CD8-positive, alpha-beta memory T cell (primary cell): ENCODE data around the gene GMDS. TPM values are rescaled to one million over a fixed set of nuclear protein-coding genes. Genes with fewer than 3 reads are reported as not detected.

ENCODE experiments used
- CTCF ChIA-PET: fragments of 350-600 bp; sonication (Branson Sonifier 250); formaldehyde crosslinking; loops from one replicate; lab custom pipeline; 2021; ENCODE audit warnings: antibody characterized with exemption; lab: Charles Lee
- POLR2A ChIA-PET: fragments of 350-600 bp; sonication (Branson Sonifier 250); formaldehyde crosslinking; loops from one replicate; lab custom pipeline; 2021; ENCODE audit warnings: antibody characterized with exemption; lab: Charles Lee
- DNase-seq, 5 donors: peaks; one replicate each; pipeline versions ENCODE4 v3.0.0 to v3.0.0-alpha.2; 2020 to 2022; ENCODE audit warnings: mixed read lengths in 1 of 5
- H3K27ac ChIP-seq: one replicate; pipeline ENCODE4 v1.7.0; 2013; ENCODE audit warnings: low read depth, mild to moderate bottlenecking, low read length, moderate library complexity
- H3K27me3 ChIP-seq: 2 replicates; pipeline ENCODE4 v1.7.0; 2013; ENCODE audit warnings: low read length, mild to moderate bottlenecking; ENCODE audit not compliant: insufficient read depth, poor library complexity, severe bottlenecking
- H3K36me3 ChIP-seq: 2 replicates; pipeline ENCODE4 v1.7.0; 2013; ENCODE audit warnings: mild to moderate bottlenecking, low read length, moderate library complexity; ENCODE audit not compliant: insufficient read depth
- H3K4me1 ChIP-seq: 2 replicates; pipeline ENCODE4 v1.7.0; 2013; ENCODE audit warnings: mild to moderate bottlenecking, low read length, moderate library complexity; ENCODE audit not compliant: insufficient read depth
- H3K4me3 ChIP-seq: 2 replicates; pipeline ENCODE4 v1.7.0; 2013; ENCODE audit warnings: mild to moderate bottlenecking, low read length
- H3K9me3 ChIP-seq: 2 replicates; pipeline ENCODE4 v1.7.0; 2013; ENCODE audit warnings: mild to moderate bottlenecking, low read length
- H3K27ac Mint-ChIP-seq, 8 donors: one replicate each; pipeline ENCODE4 v1.8.0; 2020 to 2021; ENCODE audit warnings: mixed read lengths in 8 of 8, mild to moderate bottlenecking in 6 of 8, inconsistent platforms in 3 of 8, moderate library complexity in 3 of 8
- H3K27me3 Mint-ChIP-seq, 2 donors: one replicate each; pipeline ENCODE4 v1.8.0; 2020 to 2021; ENCODE audit warnings: mixed read lengths in 2 of 2, mild to moderate bottlenecking in 1 of 2, moderate library complexity in 1 of 2
- H3K36me3 Mint-ChIP-seq, 3 donors: one replicate each; pipeline ENCODE4 v1.8.0; 2020 to 2021; ENCODE audit warnings: mixed read lengths in 3 of 3, inconsistent platforms in 1 of 3, mild to moderate bottlenecking in 1 of 3
- H3K4me1 Mint-ChIP-seq, 3 donors: one replicate each; pipeline ENCODE4 v1.8.0; 2020 to 2021; ENCODE audit warnings: mixed read lengths in 3 of 3, inconsistent platforms in 1 of 3, mild to moderate bottlenecking in 1 of 3
- H3K4me3 Mint-ChIP-seq, 7 donors: one replicate each; pipeline ENCODE4 v1.8.0; 2020 to 2021; ENCODE audit warnings: mixed read lengths in 7 of 7, mild to moderate bottlenecking in 6 of 7, moderate library complexity in 4 of 7, inconsistent platforms in 2 of 7
- H3K9me3 Mint-ChIP-seq, 5 donors: one replicate each; pipeline ENCODE4 v1.8.0; 2020 to 2022; ENCODE audit warnings: mixed read lengths in 5 of 5, mild to moderate bottlenecking in 3 of 5, moderate library complexity in 2 of 5, inconsistent platforms in 1 of 5
- polyA plus RNA-seq: library from polyadenylated mRNA; unstranded; fragments of 300-500 nt; fragmentation: Illumina TruSeq; gene quantifications from one replicate; pipeline ENCODE4 v1.2.3, GENCODE V29; 2021
- total RNA-seq, 2 experiments: library from RNA; stranded (reverse); gene quantifications; one replicate each; pipeline ENCODE4 v1.2.3, GENCODE V29; 2021

GMDS gene
- total and polyA plus RNA-seq, 3 experiments from 2014 or later, result 16.4 to 33.4 (median 28.6) TPM

DNA sequence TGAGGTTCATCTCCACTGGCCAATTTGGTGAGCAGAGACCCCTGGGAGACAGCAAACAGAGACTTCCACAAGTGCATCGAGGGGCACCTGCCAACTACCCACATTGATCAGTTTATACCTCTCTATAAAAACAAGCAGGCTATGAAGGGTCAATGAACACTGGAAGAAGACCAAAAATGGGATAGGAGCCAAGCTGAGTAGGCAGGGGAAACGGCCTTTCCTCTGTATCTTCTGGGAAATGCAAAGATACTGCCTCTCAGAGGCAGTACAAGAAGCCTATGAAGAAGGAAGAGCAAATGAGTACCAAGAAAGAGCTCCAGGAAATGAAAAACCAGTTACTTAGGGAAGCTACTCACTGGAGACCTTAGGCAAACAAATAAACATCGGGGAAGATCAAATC lies 247.7 kb downstream of the GMDS start:
- H3K4me1 ChIP-seq, result no peaks in the 10 kb centered on the region
- POLR2A ChIA-PET, result no interaction called here
- no peak overlapping the region for H3K27ac Mint-ChIP-seq
- H3K36me3 Mint-ChIP-seq, result peaks cover 0 to 43% (median 3%) of the 10 kb centered on the region in 3 donors
- no peak overlapping the region for H3K4me3 Mint-ChIP-seq
- H3K4me1 Mint-ChIP-seq, result peaks cover 0 to 2% (median 0%) of the 10 kb centered on the region in 3 donors
- H3K4me3 ChIP-seq, result no peak overlapping the region
- CTCF ChIA-PET, result no interaction called here
- no peak for DNase-seq
- H3K27me3 ChIP-seq, result no peaks in the 10 kb centered on the region
- peaks cover 0 to 1% of the 10 kb centered on the region in 2 donors for H3K27me3 Mint-ChIP-seq
- H3K36me3 ChIP-seq, result no peaks in the 10 kb centered on the region
- H3K9me3 ChIP-seq, result no peaks in the 10 kb centered on the region
- no peak overlapping the region for H3K27ac ChIP-seq
- peaks cover 0 to 7% (median 0%) of the 10 kb centered on the region in 5 donors for H3K9me3 Mint-ChIP-seq

DNA sequence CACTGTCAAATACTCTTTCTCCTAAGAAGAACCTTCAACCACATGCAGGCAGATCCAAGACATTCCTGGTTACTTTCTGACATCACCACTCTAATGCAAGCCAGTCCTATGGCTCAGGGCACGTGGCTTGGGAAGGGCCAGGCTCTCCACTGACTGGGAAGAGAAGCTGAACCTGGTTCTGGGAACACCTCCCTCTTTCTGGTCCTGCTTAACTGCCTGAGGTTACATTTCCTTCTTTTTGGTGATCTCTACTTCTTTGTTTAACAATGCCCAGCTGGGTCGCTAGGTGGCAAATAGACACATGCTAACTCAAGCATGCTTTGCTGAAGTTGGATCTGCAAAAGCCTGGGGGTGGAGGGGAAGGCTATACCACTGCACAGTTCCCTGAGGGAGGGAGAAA lies 249.8 kb downstream of the GMDS start:
- no peak overlapping the region for H3K4me3 ChIP-seq
- ChIA-PET POLR2A (no interaction called here), CTCF (no interaction called here)
- DNase-seq, result no peak
- Mint-ChIP-seq H3K9me3 (peaks cover 0 to 3% (median 0%) of the 10 kb centered on the region in 5 donors), H3K4me3 (no peak overlapping the region), H3K27me3 (peaks cover 0 to 1% of the 10 kb centered on the region in 2 donors), H3K36me3 (peaks cover 3 to 46% (median 7%) of the 10 kb centered on the region in 3 donors), H3K4me1 (peaks cover 0 to 2% (median 0%) of the 10 kb centered on the region in 3 donors), H3K27ac (no peak overlapping the region)
- H3K9me3 ChIP-seq, result no peaks in the 10 kb centered on the region
- H3K36me3 ChIP-seq, result no peaks in the 10 kb centered on the region
- H3K4me1 ChIP-seq, result no peaks in the 10 kb centered on the region
- H3K27me3 ChIP-seq, result no peaks in the 10 kb centered on the region
- no peak overlapping the region for H3K27ac ChIP-seq

DNA sequence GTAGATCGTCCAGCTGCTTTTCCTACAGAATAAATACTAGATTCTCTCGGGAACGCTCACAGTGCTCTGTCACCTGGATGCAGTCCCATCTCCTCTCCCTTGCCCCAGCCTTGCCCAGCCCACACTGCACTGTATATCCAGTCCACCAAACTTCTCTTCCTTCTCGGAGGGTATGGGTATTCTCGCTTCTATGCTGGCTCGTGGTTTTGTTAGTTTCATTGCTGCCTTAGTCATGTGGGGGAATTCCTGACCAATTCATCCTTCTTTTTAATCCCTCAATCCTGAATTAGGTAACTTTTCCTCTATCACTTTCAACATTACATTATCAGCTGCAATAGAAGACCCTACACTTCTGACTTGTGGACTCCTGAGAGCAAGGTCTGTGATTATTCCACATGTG lies 252.4 kb downstream of the GMDS start:
- H3K27ac Mint-ChIP-seq, result no peak overlapping the region
- peaks cover 0 to 2% (median 0%) of the 10 kb centered on the region in 3 donors for H3K4me1 Mint-ChIP-seq
- no peaks in the 10 kb centered on the region for H3K9me3 Mint-ChIP-seq
- no peak overlapping the region for H3K4me3 Mint-ChIP-seq
- ChIA-PET CTCF (no interaction called here), POLR2A (no interaction called here)
- no peak for DNase-seq
- no peaks in the 10 kb centered on the region for H3K27me3 ChIP-seq
- H3K27me3 Mint-ChIP-seq, result peaks cover 0 to 1% of the 10 kb centered on the region in 2 donors
- H3K4me3 ChIP-seq, result no peak overlapping the region
- no peak overlapping the region for H3K27ac ChIP-seq
- no peaks in the 10 kb centered on the region for H3K9me3 ChIP-seq
- no peaks in the 10 kb centered on the region for H3K36me3 ChIP-seq
- no peaks in the 10 kb centered on the region for H3K4me1 ChIP-seq
- peaks cover 3 to 53% (median 10%) of the 10 kb centered on the region in 3 donors for H3K36me3 Mint-ChIP-seq

DNA sequence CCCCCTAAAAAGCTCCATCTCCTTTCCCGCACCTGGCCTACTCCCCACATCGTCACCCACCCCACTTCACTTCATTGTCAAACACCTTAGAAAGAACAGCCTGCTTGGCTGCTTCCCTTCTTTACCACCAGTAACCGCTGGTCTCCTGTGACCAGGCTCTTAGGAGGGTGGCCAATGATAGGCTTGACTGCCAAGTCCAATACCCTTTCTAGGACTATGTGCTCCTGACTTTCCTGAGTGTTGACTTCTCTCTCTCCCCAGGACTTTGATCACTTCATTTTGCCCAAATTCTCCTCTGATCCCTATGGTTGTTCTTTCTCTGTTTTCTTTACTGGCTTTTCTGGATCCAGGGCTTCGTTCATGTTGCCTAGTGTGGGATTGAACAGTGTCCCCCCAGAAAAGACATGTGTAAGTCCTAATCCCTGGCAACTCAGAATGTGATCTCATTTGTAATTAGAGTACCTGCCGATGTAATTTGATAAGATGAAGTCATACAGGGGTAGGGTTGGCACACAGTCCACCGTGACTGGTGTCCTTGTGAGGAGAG lies 254.0 kb downstream of the GMDS start:
- Histone ChIP-seq H3K27ac (no peak overlapping the region), H3K4me3 (no peak overlapping the region), H3K27me3 (no peaks in the 10 kb centered on the region), H3K4me1 (no peaks in the 10 kb centered on the region), H3K36me3 (no peaks in the 10 kb centered on the region), H3K9me3 (no peaks in the 10 kb centered on the region)
- DNase-seq, result no peak
- H3K9me3 Mint-ChIP-seq, result peaks cover 0 to 3% (median 0%) of the 10 kb centered on the region in 5 donors
- H3K36me3 Mint-ChIP-seq, result peaks cover 3 to 47% (median 10%) of the 10 kb centered on the region in 3 donors
- no peak overlapping the region for H3K4me3 Mint-ChIP-seq
- H3K27ac Mint-ChIP-seq, result no peak overlapping the region
- ChIA-PET POLR2A (no interaction called here), CTCF (no interaction called here)
- peaks cover 0 to 2% (median 0%) of the 10 kb centered on the region in 3 donors for H3K4me1 Mint-ChIP-seq
- H3K27me3 Mint-ChIP-seq, result peaks cover 0 to 1% of the 10 kb centered on the region in 2 donors

DNA sequence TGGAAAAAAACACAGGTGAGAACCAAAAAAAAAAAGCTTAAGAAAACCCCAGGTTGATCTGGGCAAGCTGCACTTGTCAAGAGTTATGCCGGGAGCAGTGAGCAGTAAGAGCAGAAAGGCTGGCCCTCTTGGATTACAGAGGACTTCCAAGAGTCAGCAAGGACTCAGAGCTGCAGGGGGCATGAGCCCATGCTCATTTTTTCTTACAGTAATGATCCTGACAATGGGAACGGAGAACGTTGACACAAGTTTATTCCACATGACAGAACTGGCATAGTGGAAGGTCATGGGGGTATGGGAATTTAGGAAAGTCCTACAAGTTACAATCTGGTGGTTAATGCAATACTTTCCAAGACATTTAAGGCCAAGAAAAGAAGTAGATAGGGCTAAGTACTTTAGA lies 256.6 kb downstream of the GMDS start:
- Histone ChIP-seq H3K9me3 (no peaks in the 10 kb centered on the region), H3K36me3 (no peaks in the 10 kb centered on the region), H3K27ac (no peak overlapping the region), H3K4me3 (no peak overlapping the region), H3K27me3 (no peaks in the 10 kb centered on the region), H3K4me1 (no peaks in the 10 kb centered on the region)
- H3K36me3 Mint-ChIP-seq, result peaks cover 7 to 66% (median 10%) of the 10 kb centered on the region in 3 donors
- peaks cover 0 to 1% of the 10 kb centered on the region in 2 donors for H3K27me3 Mint-ChIP-seq
- H3K27ac Mint-ChIP-seq, result peak overlapping the region in 1 of 8 donors; percentile 1
- ChIA-PET POLR2A (no interaction called here), CTCF (interaction anchor here (0.5 kb wide), 1 partner anchor 8 kb away, joined by 3 read pairs; no protein-coding TSS in a partner anchor)
- H3K9me3 Mint-ChIP-seq, result peaks cover 7 to 18% (median 9%) of the 10 kb centered on the region in 5 donors
- DNase-seq, result no peak
- no peak overlapping the region for H3K4me3 Mint-ChIP-seq
- no peaks in the 10 kb centered on the region for H3K4me1 Mint-ChIP-seq

DNA sequence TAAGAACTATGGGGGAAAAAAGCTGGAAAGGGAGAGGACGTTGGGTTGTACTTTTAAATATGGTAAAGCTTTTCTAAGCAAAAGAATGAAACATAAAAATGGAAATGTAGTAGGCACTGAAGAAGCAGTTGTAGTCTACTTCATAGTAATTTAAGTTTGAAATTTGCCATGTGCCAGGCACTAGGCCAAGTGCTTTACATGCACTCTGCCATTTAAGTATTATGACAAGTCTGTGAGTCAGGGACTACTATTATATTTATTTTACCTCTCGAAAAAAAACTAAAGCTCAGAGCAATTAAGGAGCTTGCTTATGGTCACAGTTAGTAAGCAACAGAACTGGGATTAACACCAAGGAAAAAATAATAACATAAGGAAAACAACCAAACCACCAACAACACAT lies 257.8 kb downstream of the GMDS start:
- H3K9me3 ChIP-seq, result no peaks in the 10 kb centered on the region
- no peak overlapping the region for H3K4me3 ChIP-seq
- H3K27me3 ChIP-seq, result no peaks in the 10 kb centered on the region
- no peaks in the 10 kb centered on the region for H3K36me3 ChIP-seq
- Mint-ChIP-seq H3K27ac (peak overlapping the region in 1 of 8 donors; percentile 51), H3K36me3 (peaks cover 10 to 73% (median 11%) of the 10 kb centered on the region in 3 donors), H3K4me3 (no peak overlapping the region), H3K4me1 (no peaks in the 10 kb centered on the region), H3K9me3 (peaks cover 17 to 30% (median 19%) of the 10 kb centered on the region in 5 donors), H3K27me3 (no peaks in the 10 kb centered on the region)
- DNase-seq, result no peak
- no peak overlapping the region for H3K27ac ChIP-seq
- ChIA-PET CTCF (no interaction called here), POLR2A (no interaction called here)
- H3K4me1 ChIP-seq, result no peaks in the 10 kb centered on the region

DNA sequence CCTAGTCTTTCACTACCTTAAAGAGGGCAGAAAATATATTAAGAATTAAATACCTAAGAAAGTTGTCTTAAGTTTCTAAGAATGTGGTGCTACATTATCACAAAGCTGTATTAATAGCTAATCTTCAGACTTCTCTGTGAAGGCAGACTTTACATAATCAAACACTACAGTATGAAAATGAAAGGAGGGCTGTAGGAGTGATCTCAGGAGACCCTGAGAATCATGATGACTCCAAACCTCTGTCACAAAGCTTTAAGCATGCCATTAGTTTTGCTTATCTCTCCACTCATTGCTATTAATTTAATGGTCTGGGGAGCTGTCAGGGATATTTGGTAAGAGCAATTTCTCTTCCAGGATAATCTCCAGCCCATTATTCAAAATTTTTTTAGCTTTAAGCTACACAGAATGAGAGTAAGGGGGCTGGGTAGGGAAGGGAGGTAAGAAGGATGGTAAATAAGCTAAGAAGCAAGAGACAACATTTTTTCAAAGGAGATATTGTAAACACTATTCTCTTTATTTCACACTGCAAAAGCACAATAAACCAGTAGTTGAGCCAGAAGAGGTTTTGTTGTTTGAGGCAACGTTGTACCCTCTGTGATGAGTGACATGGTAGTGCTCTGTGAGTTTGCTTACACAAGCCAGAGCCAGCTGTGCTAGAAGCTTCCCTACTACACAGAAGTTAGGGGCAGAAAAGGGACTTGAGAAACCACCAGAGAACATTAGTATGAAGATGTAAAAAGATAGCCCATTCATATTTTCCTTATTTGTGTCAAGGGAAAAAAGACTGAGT lies 258.8 kb downstream of the GMDS start:
- Histone ChIP-seq H3K27ac (no peak overlapping the region), H3K4me1 (no peaks in the 10 kb centered on the region), H3K27me3 (no peaks in the 10 kb centered on the region), H3K9me3 (no peaks in the 10 kb centered on the region), H3K36me3 (no peaks in the 10 kb centered on the region), H3K4me3 (no peak overlapping the region)
- H3K9me3 Mint-ChIP-seq, result peaks cover 26 to 39% (median 28%) of the 10 kb centered on the region in 5 donors
- no peaks in the 10 kb centered on the region for H3K27me3 Mint-ChIP-seq
- H3K4me1 Mint-ChIP-seq, result no peaks in the 10 kb centered on the region
- CTCF ChIA-PET, result no interaction called here
- H3K4me3 Mint-ChIP-seq, result no peak overlapping the region
- no peak overlapping the region for H3K27ac Mint-ChIP-seq
- DNase-seq, result no peak
- H3K36me3 Mint-ChIP-seq, result peaks cover 7 to 74% (median 14%) of the 10 kb centered on the region in 3 donors
- POLR2A ChIA-PET, result no interaction called here

DNA sequence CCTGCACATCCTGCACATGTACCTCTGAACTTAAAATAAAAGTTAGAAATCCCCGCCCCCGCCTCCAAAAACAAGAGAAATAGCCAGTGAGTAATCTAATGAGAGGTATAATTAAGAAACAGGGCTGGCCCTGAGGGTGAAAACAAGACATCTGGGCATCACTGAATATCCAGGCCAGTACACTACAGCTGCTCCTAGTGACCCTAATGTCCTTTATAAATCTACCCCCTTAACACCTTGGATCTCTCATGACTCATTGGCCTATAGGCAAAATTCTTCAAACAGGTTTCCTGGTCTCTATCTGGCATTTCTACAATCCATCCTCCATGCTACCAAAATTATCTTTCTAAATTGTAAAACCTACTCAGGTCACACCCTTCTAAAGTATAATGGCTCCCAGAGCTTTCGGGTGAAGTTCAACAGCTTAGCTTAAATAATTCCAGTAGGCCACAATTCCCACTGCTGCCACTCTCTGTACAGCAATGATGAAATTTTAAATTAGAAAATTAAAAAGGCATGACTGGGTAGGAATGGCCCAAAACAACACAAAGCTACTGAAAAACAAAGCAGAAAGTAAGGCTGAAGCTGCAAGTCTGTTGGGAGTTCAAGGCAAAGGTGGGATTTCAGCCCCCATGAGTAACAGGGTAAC lies 260.9 kb downstream of the GMDS start:
- H3K9me3 Mint-ChIP-seq, result peaks cover 42 to 60% (median 48%) of the 10 kb centered on the region in 5 donors
- no peaks in the 10 kb centered on the region for H3K27me3 Mint-ChIP-seq
- CTCF ChIA-PET, result no interaction called here
- no peak overlapping the region for H3K27ac Mint-ChIP-seq
- H3K27ac ChIP-seq, result no peak overlapping the region
- H3K4me1 Mint-ChIP-seq, result peaks cover 0 to 2% (median 0%) of the 10 kb centered on the region in 3 donors
- H3K27me3 ChIP-seq, result no peaks in the 10 kb centered on the region
- no peaks in the 10 kb centered on the region for H3K9me3 ChIP-seq
- POLR2A ChIA-PET, result no interaction called here
- H3K4me3 Mint-ChIP-seq, result no peak overlapping the region
- no peak for DNase-seq
- peaks cover 11 to 74% (median 30%) of the 10 kb centered on the region in 3 donors for H3K36me3 Mint-ChIP-seq
- H3K4me3 ChIP-seq, result no peak overlapping the region
- no peaks in the 10 kb centered on the region for H3K4me1 ChIP-seq
- no peaks in the 10 kb centered on the region for H3K36me3 ChIP-seq
